ENCODE results near the gene VKORC1L1.

GRCh38 chr7:65912237-65912636 is 39.4 kb downstream of the VKORC1L1 start:
- no peak for TF ChIP-seq CEBPB (IDR thresholded peaks at IDR 0.05; ENCODE audit: low read depth)
- TF ChIP-seq CBX3 (IDR thresholded peaks at IDR 0.05; ENCODE audit: low read depth): no peak
- no peak for TF ChIP-seq SIN3A (IDR thresholded peaks at IDR 0.05; ENCODE audit: low read depth)
- TF ChIP-seq ZBTB33 (IDR thresholded peaks at IDR 0.05; ENCODE audit: extremely low read depth, insufficient replicate concordance, low read length): no peak
- TF ChIP-seq TCF7L2 (IDR thresholded peaks at IDR 0.05; ENCODE audit: borderline replicate concordance, extremely low read depth, insufficient read depth, insufficient read length): no peak
- TF ChIP-seq, protein P1, sequence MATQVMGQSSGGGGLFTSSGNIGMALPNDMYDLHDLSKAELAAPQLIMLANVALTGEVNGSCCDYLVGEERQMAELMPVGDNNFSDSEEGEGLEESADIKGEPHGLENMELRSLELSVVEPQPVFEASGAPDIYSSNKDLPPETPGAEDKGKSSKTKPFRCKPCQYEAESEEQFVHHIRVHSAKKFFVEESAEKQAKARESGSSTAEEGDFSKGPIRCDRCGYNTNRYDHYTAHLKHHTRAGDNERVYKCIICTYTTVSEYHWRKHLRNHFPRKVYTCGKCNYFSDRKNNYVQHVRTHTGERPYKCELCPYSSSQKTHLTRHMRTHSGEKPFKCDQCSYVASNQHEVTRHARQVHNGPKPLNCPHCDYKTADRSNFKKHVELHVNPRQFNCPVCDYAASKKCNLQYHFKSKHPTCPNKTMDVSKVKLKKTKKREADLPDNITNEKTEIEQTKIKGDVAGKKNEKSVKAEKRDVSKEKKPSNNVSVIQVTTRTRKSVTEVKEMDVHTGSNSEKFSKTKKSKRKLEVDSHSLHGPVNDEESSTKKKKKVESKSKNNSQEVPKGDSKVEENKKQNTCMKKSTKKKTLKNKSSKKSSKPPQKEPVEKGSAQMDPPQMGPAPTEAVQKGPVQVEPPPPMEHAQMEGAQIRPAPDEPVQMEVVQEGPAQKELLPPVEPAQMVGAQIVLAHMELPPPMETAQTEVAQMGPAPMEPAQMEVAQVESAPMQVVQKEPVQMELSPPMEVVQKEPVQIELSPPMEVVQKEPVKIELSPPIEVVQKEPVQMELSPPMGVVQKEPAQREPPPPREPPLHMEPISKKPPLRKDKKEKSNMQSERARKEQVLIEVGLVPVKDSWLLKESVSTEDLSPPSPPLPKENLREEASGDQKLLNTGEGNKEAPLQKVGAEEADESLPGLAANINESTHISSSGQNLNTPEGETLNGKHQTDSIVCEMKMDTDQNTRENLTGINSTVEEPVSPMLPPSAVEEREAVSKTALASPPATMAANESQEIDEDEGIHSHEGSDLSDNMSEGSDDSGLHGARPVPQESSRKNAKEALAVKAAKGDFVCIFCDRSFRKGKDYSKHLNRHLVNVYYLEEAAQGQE (IDR thresholded peaks at IDR 0.05; ENCODE audit: low read depth): no peak
- TF ChIP-seq SRF (IDR thresholded peaks at IDR 0.05; ENCODE audit: low read depth): no peak
- no peak for TF ChIP-seq EZH2 (IDR thresholded peaks at IDR 0.05)
- TF ChIP-seq CTCF (IDR thresholded peaks at IDR 0.05 in 2 of 3, conservative IDR thresholded peaks at IDR 0.05 in 1 of 3; ENCODE audit: borderline replicate concordance in 1 of 3, insufficient read depth in 1 of 3, low read depth in 2 of 3, low read length in 2 of 3): no peak
- TF ChIP-seq POLR2A (IDR thresholded peaks at IDR 0.05; ENCODE audit: borderline replicate concordance, extremely low read depth, insufficient read depth, insufficient read length): no peak

Data from HCT116 (cell line).